Sigmoid colon (tissue), 3 donors: ENCODE data around the gene SEC63.
"Not testable (repeated sequence)": the region's sequence is repeated elsewhere in the genome, so short reads cannot be mapped to it uniquely, and the experiment has no call there.

Experiments used
- POLR2A ChIP-seq, 2 donors: fragments of 450-650 bp; IDR thresholded peaks; one replicate each; pipeline ENCODE4 v1.6.1; 2016; ENCODE audit warnings: antibody characterized with exemption in 2 of 2, mild to moderate bottlenecking in 2 of 2, moderate library complexity in 2 of 2
- TF ChIP-seq, protein P1 (sequence below), 4 experiments: fragments of 450-650 bp in 3 of 4; fragments of 200-600 bp in 1 of 4; IDR thresholded peaks; one replicate each; pipeline ENCODE4 v1.5.1; 2016 to 2019; ENCODE audit warnings: antibody characterized with exemption in 4 of 4, mild to moderate bottlenecking in 3 of 4, moderate library complexity in 2 of 4

DNA sequence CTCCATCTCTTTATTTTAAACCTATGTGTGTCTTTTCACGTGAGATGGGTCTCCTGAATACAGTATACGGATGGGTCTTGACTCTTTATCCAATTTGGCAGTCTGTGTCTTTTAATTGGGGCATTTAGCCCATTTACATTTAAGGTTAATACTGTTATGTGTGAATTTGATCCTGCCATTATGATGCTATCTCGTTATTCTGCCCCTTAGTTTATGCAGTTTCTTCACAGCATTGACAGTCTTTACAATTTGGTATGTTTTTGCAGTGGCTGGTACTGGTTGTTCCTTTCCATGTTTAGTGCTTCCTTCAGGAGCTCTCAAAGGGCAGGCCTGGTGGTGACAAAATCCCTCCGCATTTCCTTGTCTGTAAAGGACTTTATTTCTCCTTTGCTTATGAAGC lies 67.6 kb downstream of the SEC63 start:
- TF ChIP-seq, protein P1, sequence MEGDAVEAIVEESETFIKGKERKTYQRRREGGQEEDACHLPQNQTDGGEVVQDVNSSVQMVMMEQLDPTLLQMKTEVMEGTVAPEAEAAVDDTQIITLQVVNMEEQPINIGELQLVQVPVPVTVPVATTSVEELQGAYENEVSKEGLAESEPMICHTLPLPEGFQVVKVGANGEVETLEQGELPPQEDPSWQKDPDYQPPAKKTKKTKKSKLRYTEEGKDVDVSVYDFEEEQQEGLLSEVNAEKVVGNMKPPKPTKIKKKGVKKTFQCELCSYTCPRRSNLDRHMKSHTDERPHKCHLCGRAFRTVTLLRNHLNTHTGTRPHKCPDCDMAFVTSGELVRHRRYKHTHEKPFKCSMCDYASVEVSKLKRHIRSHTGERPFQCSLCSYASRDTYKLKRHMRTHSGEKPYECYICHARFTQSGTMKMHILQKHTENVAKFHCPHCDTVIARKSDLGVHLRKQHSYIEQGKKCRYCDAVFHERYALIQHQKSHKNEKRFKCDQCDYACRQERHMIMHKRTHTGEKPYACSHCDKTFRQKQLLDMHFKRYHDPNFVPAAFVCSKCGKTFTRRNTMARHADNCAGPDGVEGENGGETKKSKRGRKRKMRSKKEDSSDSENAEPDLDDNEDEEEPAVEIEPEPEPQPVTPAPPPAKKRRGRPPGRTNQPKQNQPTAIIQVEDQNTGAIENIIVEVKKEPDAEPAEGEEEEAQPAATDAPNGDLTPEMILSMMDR (IDR thresholded peaks at IDR 0.05): not testable (repeated sequence)
- TF ChIP-seq POLR2A (IDR thresholded peaks at IDR 0.05): not testable (repeated sequence)
